HEK293 (cell line): ENCODE results near the gene CDC34.

ENCODE experiments used
- ATF2 ChIP-seq: fragments of 450-650 bp; formaldehyde crosslinking; IDR thresholded peaks from 2 replicates; pipeline ENCODE4 v1.5.1; 2016; ENCODE audit warnings: missing biosample characterization, missing genetic modification characterization, low read depth
- CTCF ChIP-seq: fragments of 450-650 bp; formaldehyde crosslinking; IDR thresholded peaks from 2 replicates; pipeline ENCODE4 v1.5.1; 2016; ENCODE audit warnings: missing biosample characterization, missing genetic modification characterization
- KLF16 ChIP-seq: fragments of 450-650 bp; formaldehyde crosslinking; IDR thresholded peaks from 2 replicates; pipeline ENCODE4 v1.5.1; 2017; ENCODE audit warnings: missing biosample characterization, missing genetic modification characterization
- MYNN ChIP-seq: fragments of 450-650 bp; formaldehyde crosslinking; IDR thresholded peaks from 2 replicates; pipeline ENCODE4 v1.5.1; 2016; ENCODE audit warnings: missing biosample characterization, missing genetic modification characterization, borderline replicate concordance
- ZNF121 ChIP-seq: fragments of 450-650 bp; formaldehyde crosslinking; IDR thresholded peaks from 2 replicates; pipeline ENCODE4 v1.5.1; 2016; ENCODE audit warnings: missing biosample characterization, missing genetic modification characterization
- ZNF146 ChIP-seq: fragments of 450-650 bp; formaldehyde crosslinking; IDR thresholded peaks from 2 replicates; pipeline ENCODE4 v1.5.1; 2016; ENCODE audit warnings: missing biosample characterization, missing genetic modification characterization
- ZNF398 ChIP-seq: fragments of 450-650 bp; formaldehyde crosslinking; IDR thresholded peaks from 2 replicates; pipeline ENCODE4 v1.5.1; 2017; ENCODE audit warnings: missing biosample characterization, missing genetic modification characterization
- ZSCAN30 ChIP-seq: fragments of 450-650 bp; IDR thresholded peaks from 2 replicates; pipeline ENCODE4 v1.5.1; 2018; ENCODE audit warnings: missing biosample characterization, mild to moderate bottlenecking, missing genetic modification characterization, moderate library complexity
- TF ChIP-seq, protein P1 (sequence below): fragments of 450-650 bp; formaldehyde crosslinking; IDR thresholded peaks from 2 replicates; pipeline ENCODE4 v1.5.1; 2016; ENCODE audit warnings: missing biosample characterization, missing genetic modification characterization

DNA sequence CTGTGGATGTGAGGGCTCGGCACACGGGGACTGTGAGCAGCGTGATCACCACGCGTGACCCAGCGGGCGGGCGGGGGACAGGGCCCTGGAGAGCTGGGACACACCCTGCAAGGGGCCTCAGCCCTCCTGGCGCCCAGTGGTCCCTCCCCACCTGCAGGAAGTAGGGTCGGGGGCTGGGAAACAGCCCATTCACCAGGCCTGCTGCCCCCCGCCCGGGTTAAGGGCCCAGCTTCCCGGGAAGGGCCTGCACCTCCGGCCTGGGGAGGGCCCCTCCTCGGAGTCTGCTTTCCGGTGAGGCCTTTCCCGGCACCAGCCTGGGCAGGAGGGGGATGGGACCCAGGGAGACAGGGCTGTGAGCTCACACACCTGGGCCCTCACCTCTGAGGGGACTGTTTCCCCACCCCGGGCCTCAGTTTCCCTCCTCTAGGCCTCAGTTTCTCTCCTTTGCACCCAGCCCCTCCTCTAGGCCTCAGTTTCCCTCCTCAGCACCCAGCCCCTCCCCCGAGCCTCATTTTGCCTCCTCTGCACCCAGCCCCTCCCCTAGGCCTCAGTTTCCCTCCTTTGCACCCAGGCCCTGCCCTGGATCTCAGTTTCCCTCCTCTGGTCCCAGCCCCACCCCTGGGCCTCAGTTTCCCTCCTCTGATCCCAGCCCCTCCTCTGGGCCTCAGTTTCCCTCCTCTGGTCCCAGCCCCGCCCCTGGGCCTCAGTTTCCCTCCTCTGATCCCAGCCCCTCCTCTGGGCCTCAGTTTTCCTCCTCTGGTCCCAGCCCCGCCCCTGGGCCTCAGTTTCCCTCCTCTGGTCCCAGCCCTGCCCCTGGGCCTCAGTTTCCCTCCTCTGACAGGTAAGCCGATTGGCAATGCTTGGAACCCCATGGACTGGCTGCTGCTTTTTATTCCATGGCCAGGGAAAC is 37.1 kb upstream of the CDC34 start:
- TF ChIP-seq, protein P1, sequence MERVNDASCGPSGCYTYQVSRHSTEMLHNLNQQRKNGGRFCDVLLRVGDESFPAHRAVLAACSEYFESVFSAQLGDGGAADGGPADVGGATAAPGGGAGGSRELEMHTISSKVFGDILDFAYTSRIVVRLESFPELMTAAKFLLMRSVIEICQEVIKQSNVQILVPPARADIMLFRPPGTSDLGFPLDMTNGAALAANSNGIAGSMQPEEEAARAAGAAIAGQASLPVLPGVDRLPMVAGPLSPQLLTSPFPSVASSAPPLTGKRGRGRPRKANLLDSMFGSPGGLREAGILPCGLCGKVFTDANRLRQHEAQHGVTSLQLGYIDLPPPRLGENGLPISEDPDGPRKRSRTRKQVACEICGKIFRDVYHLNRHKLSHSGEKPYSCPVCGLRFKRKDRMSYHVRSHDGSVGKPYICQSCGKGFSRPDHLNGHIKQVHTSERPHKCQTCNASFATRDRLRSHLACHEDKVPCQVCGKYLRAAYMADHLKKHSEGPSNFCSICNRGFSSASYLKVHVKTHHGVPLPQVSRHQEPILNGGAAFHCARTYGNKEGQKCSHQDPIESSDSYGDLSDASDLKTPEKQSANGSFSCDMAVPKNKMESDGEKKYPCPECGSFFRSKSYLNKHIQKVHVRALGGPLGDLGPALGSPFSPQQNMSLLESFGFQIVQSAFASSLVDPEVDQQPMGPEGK (tag by site-specific recombination), result no peak
- TF ChIP-seq ZNF146 (tag by site-specific recombination), result no peak
- no peak for TF ChIP-seq CTCF
- no peak for TF ChIP-seq ZNF121 (tag by site-specific recombination)
- TF ChIP-seq KLF16 (tag by site-specific recombination), result no peak
- TF ChIP-seq ATF2 (tag by site-specific recombination), result no peak
- TF ChIP-seq ZNF398 (tag by site-specific recombination), result no peak
- no peak for TF ChIP-seq MYNN (tag by site-specific recombination)
- TF ChIP-seq ZSCAN30, result no peak
